SU-DHL-6 (cell line): ENCODE data around the gene TENM4.

ENCODE experiments used
- CTCF ChIP-seq: fragments of 200-600 bp; sonication (generic); IDR thresholded peaks from one replicate; pipeline ENCODE4 v1.5.1; 2017; ENCODE audit warnings: antibody characterized with exemption, mild to moderate bottlenecking, low read length, moderate library complexity; ENCODE audit not compliant: insufficient read depth, poor library complexity, severe bottlenecking
- EZH2phosphoT487 ChIP-seq: fragments of 200-600 bp; sonication (generic), shearing (Covaris generic); conservative IDR thresholded peaks from 2 replicates; pipeline ENCODE4 v1.6.1; 2018; ENCODE audit warnings: mild to moderate bottlenecking, antibody characterized with exemption, low read length, moderate library complexity, mixed read lengths

GRCh38 chr11:79182794-79183193 is 258.0 kb downstream of the TENM4 start:
- TF ChIP-seq EZH2phosphoT487 (no peak), CTCF (no peak)
